Fibroblast of mammary gland (primary cell): Measurements from ENCODE around the gene SWAP70.
"Not testable (repeated sequence)": the region's sequence is repeated elsewhere in the genome, so short reads cannot be mapped to it uniquely, and the experiment has no call there.

ENCODE experiments used
- DNase-seq: peaks from one replicate; pipeline ENCODE4 v3.0.0-alpha.2; 2010; ENCODE audit warnings: low read depth
- H3K4me3 ChIP-seq: 2 replicates; pipeline ENCODE4 v1.5.1; 2011; ENCODE audit warnings: low read depth, mild to moderate bottlenecking, low read length, moderate library complexity; ENCODE audit not compliant: control insufficient read depth
- CTCF ChIP-seq: conservative IDR thresholded peaks from 2 replicates; pipeline ENCODE4 v1.5.1; 2011; ENCODE audit warnings: low read depth, low read length, inconsistent platforms; ENCODE audit not compliant: control insufficient read depth, insufficient read depth

Gene SWAP70

GRCh38 chr11:9619971-9620370 lies 43.9 kb upstream of the SWAP70 start:
- H3K4me3 ChIP-seq = no peak overlapping the region
- DNase-seq = no peak
- no peak for TF ChIP-seq CTCF

GRCh38 chr11:9622353-9622752 lies 41.5 kb upstream of the SWAP70 start:
- not testable (repeated sequence) for H3K4me3 ChIP-seq, DNase-seq

GRCh38 chr11:9623053-9623452 lies 40.8 kb upstream of the SWAP70 start:
- not testable (repeated sequence) for DNase-seq, H3K4me3 ChIP-seq

- TF ChIP-seq CTCF = no peak
- H3K4me3 ChIP-seq = no peak overlapping the region
- no peak for DNase-seq
These were observed 39.4 kb upstream of the SWAP70 start for GRCh38 chr11:9624448-9624847.

GRCh38 chr11:9625162-9625561 lies 38.7 kb upstream of the SWAP70 start:
- peak; percentile 18 for DNase-seq
- TF ChIP-seq CTCF = no peak
- H3K4me3 ChIP-seq = no peak overlapping the region

- no peak overlapping the region for H3K4me3 ChIP-seq
- DNase-seq = no peak
- TF ChIP-seq CTCF = no peak
These were observed 38.1 kb upstream of the SWAP70 start for GRCh38 chr11:9625728-9626127.

- H3K4me3 ChIP-seq = no peak overlapping the region
- no peak for TF ChIP-seq CTCF
- no peak for DNase-seq
These were observed 37.1 kb upstream of the SWAP70 start for GRCh38 chr11:9626496-9627394.

- no peak for DNase-seq
- H3K4me3 ChIP-seq = no peak overlapping the region
- TF ChIP-seq CTCF = no peak
These were observed 34.8 kb upstream of the SWAP70 start for GRCh38 chr11:9629064-9629463.
